HK-2 (cell line): ENCODE data around the gene WDPCP.
A peak's percentile ranks its signal among the peaks of the same experiment; 100 is the strongest.
"Not testable (repeated sequence)": the region's sequence is repeated elsewhere in the genome, so short reads cannot be mapped to it uniquely, and the experiment has no call there.

Experiments
- DNase-seq: peaks from one replicate; pipeline ENCODE4 v3.0.0-alpha.2; 2018; ENCODE audit not compliant: unreplicated experiment

The WDPCP gene

DNA sequence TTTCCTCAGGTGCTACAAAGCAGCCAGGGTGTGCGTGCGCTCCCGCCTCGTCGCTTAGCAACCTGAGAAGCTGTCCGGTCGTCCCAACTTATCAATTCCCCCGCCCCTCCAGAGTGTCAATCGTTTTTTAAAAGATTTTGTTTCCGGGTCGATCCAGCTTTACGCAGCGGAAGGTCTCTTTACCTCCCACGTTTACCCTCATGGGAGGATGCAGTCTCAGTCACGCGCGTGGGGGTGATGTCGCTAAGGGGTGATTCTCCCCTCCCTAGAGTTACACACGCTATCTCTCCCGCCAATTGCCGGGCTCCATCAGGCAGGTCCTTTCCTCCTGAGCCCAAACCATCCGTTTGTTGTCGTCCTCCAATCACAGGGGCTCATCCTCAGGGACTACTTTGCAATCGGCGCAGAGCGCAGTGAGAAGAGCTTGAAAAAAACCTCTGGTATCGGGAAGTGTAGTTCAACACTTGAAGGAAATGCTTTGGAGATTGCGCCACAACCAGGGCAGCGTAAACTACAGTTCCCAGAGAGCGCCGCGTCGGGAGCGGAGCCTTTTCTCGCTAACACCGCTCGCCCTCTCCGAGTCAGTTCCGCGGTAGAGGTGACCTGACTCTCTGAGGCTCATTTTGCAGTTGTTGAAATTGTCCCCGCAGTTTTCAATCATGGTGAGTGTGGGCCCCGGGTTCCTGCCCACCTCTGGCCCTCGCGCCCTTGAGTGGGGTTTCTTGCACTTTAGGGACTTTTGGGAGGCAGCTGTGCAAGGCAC is at the start of gene WDPCP, which contains the start of gene MDH1:
TSS of gene WDPCP (minus strand) at position 93 of the 763 bp plus-strand sequence. CDS start 206 bp downstream, outside the sequence.
TSS of gene MDH1 (plus strand) at position 579 of the 763 bp plus-strand sequence. CDS start at position 660, 81 bp downstream.
- peak; percentile 94 for DNase-seq

GRCh38 chr2:63632382-63632781 is 44.1 kb upstream of the WDPCP start:
- DNase-seq: no peak

DNA sequence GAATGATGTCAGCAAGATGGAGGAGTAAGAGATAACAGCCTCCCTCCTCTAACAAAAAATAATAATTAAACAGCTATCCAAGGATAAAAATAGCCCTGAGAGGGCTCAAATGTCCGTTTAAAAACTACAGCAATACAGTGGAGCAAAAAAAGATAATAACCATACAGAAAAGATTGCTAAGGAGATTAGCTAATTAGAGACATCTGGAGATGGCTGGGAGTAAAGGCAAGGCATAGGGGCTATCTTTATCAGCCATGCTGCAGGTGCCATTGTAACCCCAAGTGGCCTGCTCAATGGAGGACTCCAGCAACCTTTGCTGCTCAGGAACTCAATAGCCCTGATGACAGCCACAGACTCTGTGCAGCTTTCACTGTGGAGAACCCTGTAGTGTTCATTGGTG is 43.2 kb upstream of the WDPCP start:
- no peak for DNase-seq

DNA sequence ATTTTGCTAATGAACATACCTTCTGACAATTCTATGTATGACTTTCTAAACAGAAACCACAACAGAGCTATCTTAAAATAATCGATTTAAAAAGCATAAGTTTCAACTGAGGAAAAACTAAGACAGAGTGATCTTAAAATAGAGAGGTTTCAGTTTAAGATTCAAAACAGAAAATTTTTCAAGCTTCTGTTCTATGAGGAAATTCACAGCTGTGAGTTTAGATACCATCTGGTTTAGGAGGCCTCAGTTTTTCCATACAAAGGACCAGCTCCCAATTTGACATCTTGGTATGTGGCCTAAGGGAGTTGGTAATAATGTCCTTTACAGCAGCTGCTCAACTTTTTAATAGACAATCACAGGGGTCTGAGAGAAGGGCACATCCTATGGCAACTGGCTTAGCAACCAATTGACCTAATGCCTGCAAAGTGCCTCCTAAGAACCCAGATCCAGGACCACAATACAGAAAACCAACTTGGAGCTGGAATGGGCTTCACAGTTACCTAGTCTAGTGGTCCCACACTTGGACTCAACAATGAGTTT is 40.2 kb upstream of the WDPCP start:
- DNase-seq: no peak

DNA sequence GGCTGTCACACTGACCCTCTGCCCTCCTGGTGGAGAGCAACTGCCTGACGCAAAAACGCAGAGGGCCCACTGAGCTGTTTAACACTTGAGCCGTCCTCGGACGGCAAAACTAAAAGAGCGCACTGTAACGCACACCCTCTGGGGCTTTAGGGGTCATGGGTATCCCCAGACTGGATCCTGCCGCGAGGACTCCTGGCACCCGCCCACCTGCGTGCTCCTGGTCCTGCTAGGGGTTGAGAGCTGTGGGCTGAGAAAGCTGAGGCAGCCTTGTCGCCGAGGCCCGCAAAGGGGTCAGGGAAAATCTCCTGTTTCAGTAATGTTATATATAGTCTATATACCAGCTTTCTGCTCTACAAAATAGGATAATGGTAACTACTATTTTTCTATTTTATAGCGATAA is 39.6 kb upstream of the WDPCP start:
- no peak for DNase-seq

- DNase-seq: not testable (repeated sequence)
These were observed 35.5 kb upstream of the WDPCP start for GRCh38 chr2:63623763-63624162.

GRCh38 chr2:63622751-63623150 is 34.5 kb upstream of the WDPCP start:
- no peak for DNase-seq

DNA sequence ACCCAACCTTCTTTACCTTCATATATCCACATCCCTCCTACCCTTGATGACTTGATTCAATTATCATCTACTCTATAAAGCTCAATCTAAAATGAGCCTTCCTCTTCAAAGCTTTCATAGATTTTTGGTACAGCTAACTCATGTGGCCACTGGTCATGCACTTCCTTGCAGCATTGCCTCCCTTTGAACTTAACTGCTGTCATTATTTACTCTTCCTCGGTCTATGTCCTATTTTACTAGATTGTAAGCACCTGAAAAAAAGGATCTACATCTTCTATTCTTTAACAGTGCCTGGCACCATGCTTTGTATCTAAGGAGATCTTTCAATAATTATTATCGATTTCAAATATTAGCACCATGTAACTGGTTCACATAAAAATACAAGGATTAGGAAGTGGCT is 31.1 kb upstream of the WDPCP start:
- DNase-seq: no peak

DNA sequence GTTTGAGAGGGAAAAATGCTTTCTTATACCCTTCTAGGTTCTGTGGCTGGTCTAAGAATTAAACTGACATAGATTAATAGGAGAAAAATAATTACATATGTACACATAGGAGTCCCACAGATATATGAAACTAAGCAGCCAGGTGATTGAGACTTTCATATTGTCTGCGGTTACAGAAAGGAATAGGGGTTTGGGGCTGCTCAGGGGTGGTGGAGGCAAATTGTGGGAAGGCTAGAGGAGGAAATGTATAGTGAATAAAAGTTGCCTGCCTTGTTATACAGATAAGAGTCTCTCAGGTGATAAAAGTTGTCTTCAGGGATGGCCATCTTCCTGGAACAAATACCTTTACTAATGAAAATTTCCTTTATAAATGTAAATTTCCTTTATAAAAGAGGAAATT is 29.1 kb upstream of the WDPCP start:
- no peak for DNase-seq

GRCh38 chr2:63614983-63615945 is 27.0 kb upstream of the WDPCP start:
- DNase-seq: peak; percentile 18

DNA sequence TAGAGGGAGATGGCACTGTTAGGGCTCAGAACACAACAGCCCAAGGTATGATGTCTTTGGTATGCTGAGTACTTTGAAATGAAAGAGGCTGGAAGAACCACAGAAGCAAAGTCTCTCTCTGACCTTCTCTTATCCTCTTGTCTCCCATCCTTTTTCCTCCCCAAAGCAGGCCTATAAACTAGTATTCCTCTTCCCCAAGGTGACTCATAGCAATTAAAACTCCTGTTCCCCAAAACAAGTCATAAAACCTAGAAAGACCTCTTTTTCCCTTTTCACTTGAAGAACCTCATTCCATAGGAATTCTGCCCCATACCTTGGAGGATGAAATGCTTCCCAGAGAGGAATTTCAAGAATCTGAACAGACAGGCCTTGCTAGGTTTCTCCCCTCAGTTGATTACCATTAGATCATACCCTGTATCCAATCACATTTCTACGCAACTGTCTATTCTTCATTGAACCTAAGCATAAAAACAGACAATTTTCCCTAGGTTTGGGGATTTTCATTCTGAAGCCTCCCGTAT is 26.2 kb upstream of the WDPCP start:
- DNase-seq: no peak

- DNase-seq: no peak
These were observed 25.2 kb upstream of the WDPCP start for GRCh38 chr2:63613391-63613901.

DNA sequence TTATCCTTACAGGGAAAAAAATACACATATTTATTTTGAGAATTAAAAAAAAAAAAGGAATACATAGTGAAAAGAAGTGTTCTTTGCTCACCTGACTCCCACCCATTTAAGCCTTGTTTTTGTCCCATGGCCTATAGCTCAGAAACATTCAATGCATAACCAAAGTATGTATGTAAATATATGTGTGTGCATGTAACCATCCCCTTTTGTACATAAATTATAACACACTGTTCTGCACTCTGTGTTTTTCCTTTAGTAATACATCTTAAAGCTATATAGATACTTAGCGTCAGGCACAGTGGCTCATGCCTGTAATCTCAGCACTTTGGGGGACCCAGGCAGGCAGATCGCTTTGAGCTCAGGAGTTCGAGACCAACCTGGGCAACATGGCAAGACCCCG is 22.2 kb upstream of the WDPCP start:
- DNase-seq: no peak

GRCh38 chr2:63608865-63609264 is 20.6 kb upstream of the WDPCP start:
- not testable (repeated sequence) for DNase-seq

DNA sequence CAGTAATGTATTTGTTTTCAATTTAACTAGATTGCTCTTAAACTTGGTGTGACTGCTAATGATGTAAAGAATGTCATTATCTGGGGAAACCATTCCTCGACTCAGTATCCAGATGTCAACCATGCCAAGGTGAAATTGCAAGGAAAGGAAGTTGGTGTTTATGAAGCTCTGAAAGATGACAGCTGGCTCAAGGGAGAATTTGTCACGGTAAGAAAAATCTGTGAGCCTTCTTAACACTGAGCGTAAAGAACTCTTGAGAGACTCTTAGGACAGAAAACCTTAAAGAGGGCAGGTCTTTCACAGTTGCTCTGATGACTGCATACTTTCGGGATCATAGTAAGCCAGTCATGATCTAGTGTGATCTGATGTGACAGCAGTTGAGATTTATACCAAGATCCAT is 16.4 kb upstream of the WDPCP start:
- no peak for DNase-seq

DNA sequence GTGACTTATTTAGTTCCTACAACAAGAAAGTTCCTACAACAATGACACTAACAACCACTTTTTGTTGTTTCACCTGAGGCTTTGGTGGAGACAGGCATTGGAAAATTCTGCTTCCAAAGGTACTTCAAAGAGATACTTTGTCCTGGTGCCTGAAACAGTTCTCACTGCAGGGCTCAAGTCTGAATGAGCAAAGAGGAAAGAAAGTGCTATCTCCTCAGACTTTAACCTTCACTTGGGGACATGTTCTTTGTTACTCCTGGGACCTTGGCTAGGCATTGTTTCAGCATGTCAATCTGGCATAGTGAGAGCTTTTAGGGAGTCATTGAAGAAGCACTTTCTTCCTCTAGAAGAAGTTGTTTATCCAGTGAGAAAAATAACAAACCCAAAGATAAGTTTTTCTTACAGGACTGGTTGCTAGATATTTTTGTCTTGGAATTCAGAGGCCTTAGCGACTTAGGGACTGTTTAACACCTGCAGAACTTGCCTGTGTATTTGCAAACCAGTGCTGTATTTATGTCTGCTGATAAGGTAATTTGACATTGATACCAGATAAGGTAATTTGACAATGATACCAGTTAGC is 12.7 kb upstream of the WDPCP start:
- no peak for DNase-seq

- DNase-seq: no peak
These were observed 10.7 kb upstream of the WDPCP start for GRCh38 chr2:63598981-63599380.

DNA sequence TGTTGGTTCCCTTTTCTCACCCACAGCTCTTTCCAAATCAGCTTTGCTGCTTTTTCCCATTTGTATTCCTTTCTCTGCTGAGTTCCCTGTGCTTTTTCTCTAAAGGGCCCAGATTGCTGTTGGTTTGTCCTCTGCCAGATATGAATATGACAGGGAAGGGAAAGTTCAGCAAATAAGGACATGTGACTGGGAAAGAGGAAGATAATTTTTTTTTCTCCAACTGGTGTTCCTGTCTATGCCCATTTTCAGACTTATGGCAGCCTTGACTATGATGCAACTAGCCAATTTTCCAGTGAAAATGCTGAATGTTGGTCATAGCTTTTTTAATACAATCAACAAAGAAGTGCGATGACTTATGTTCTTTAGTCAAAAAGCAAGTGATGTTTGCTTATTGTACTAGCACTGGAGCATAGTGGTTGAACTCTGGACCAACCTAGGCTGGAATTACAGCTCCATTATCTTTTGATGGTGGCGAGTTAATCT is 8.2 kb upstream of the WDPCP start:
- no peak for DNase-seq

GRCh38 chr2:63594660-63595059 is 6.4 kb upstream of the WDPCP start:
- no peak for DNase-seq

DNA sequence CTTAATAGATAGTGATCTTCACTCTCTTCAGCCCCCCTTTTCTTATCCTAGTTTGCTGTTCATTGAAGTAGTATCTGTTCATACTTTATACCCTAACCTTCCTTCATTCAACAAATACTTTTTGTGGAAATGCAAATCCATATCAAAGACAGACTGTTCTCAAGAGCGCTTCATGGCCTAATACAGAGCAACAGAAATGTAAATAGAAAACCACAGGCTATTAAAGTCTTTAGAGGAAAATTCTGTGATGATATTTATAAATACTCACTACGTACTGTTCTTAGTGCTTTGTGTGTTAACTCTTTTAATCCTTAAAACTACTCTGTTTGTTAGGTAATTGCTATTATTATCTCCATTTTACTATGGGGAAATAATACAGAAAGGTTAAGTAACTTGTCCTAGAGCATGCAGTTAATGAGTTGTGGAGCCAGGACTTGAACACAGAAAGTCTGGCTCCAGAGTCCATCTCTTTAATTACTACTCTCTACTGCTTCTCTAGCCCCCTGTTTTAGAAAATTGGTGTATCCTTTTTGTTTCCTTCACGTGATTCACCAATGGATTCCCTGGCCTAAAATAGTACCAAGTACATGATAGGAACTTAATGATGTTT is 3.4 kb upstream of the WDPCP start:
- DNase-seq: no peak
